ENCODE results near the gene RNF13.

DNA sequence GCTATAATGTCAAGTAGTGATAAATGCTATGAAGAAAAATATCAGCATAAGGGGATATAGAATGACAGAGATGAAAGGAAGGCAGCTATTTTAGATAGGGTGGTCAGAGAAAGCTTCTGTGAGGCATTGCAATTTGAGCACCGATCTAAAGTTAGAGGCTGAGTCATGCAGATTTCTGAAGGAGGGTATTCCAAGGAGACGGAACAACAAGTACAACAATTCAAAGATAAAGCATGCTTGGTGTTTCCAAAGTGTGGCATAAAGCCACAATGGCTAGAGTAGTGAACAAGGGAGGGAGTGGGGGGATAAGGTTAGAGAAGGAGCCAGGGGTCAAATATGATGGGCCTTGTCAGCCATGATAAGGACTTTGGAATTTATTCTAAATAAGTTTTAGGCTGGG is 85.8 kb downstream of the RNF13 start:
- TF ChIP-seq POLR2AphosphoS5 (IDR thresholded peaks at IDR 0.05; ENCODE audit: low read depth, low read length), result no peak
- TF ChIP-seq, protein P1, sequence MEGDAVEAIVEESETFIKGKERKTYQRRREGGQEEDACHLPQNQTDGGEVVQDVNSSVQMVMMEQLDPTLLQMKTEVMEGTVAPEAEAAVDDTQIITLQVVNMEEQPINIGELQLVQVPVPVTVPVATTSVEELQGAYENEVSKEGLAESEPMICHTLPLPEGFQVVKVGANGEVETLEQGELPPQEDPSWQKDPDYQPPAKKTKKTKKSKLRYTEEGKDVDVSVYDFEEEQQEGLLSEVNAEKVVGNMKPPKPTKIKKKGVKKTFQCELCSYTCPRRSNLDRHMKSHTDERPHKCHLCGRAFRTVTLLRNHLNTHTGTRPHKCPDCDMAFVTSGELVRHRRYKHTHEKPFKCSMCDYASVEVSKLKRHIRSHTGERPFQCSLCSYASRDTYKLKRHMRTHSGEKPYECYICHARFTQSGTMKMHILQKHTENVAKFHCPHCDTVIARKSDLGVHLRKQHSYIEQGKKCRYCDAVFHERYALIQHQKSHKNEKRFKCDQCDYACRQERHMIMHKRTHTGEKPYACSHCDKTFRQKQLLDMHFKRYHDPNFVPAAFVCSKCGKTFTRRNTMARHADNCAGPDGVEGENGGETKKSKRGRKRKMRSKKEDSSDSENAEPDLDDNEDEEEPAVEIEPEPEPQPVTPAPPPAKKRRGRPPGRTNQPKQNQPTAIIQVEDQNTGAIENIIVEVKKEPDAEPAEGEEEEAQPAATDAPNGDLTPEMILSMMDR (IDR thresholded peaks at IDR 0.05), result no peak
- TF ChIP-seq, protein P2, sequence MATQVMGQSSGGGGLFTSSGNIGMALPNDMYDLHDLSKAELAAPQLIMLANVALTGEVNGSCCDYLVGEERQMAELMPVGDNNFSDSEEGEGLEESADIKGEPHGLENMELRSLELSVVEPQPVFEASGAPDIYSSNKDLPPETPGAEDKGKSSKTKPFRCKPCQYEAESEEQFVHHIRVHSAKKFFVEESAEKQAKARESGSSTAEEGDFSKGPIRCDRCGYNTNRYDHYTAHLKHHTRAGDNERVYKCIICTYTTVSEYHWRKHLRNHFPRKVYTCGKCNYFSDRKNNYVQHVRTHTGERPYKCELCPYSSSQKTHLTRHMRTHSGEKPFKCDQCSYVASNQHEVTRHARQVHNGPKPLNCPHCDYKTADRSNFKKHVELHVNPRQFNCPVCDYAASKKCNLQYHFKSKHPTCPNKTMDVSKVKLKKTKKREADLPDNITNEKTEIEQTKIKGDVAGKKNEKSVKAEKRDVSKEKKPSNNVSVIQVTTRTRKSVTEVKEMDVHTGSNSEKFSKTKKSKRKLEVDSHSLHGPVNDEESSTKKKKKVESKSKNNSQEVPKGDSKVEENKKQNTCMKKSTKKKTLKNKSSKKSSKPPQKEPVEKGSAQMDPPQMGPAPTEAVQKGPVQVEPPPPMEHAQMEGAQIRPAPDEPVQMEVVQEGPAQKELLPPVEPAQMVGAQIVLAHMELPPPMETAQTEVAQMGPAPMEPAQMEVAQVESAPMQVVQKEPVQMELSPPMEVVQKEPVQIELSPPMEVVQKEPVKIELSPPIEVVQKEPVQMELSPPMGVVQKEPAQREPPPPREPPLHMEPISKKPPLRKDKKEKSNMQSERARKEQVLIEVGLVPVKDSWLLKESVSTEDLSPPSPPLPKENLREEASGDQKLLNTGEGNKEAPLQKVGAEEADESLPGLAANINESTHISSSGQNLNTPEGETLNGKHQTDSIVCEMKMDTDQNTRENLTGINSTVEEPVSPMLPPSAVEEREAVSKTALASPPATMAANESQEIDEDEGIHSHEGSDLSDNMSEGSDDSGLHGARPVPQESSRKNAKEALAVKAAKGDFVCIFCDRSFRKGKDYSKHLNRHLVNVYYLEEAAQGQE (IDR thresholded peaks at IDR 0.05; ENCODE audit: insufficient read depth in 1 of 2, low read depth in 2 of 2, low read length in 1 of 2), result no peak
- no peak for TF ChIP-seq SIN3A (IDR thresholded peaks at IDR 0.05; ENCODE audit: borderline replicate concordance, insufficient read depth, low read depth, low read length)

Measured in Panc1 (cell line).